B cell (primary cell): ENCODE data around the gene FOXA3.

Experiments
- CTCF ChIP-seq: fragments of 200-600 bp; IDR thresholded peaks from one replicate; pipeline ENCODE4 v1.8.0; 2022; ENCODE audit warnings: antibody characterized with exemption, mild to moderate bottlenecking
- EZH2 ChIP-seq: IDR thresholded peaks from 2 replicates; pipeline ENCODE4 v1.6.1; 2012; ENCODE audit warnings: borderline replicate concordance, low read depth, mild to moderate bottlenecking, moderate library complexity, low read length; ENCODE audit not compliant: insufficient read depth, poor library complexity, severe bottlenecking

GRCh38 chr19:45920458-45920857, 56.3 kb downstream of the FOXA3 start:
- TF ChIP-seq CTCF (no peak), EZH2 (no peak)
